Fibroblast of skin of scalp (primary cell): ENCODE data around the gene EVX2. TPM values are rescaled to one million over a fixed set of nuclear protein-coding genes. Genes with fewer than 3 reads are reported as not detected.

Experiments used
- DNase-seq: peaks from one replicate; pipeline ENCODE4 v3.0.0-alpha.2; 2013
- polyA plus RNA-seq, 2 experiments: library from polyadenylated mRNA; unstranded; fragments of 120-200 nt; gene quantifications; one replicate each; pipeline ENCODE4 v1.2.1, GENCODE V29; 2013; ENCODE audit not compliant: insufficient read length in 2 of 2

EVX2 gene
- polyA plus RNA-seq (2013, experiment 1 of 2; ENCODE audit: insufficient read length) = 0.02 TPM
- not detected for polyA plus RNA-seq (2013, experiment 2 of 2; ENCODE audit: insufficient read length)

- DNase-seq = no peak
Measured at GRCh38 chr2:176083796-176084261, at the start of gene EVX2. TSS of gene EVX2 (minus strand) at chr2:176083962. CDS start at chr2:176083776, 186 bp downstream.

GRCh38 chr2:176133389-176133788 lies 49.6 kb upstream of the EVX2 start:
- DNase-seq = peak; percentile 14

DNA sequence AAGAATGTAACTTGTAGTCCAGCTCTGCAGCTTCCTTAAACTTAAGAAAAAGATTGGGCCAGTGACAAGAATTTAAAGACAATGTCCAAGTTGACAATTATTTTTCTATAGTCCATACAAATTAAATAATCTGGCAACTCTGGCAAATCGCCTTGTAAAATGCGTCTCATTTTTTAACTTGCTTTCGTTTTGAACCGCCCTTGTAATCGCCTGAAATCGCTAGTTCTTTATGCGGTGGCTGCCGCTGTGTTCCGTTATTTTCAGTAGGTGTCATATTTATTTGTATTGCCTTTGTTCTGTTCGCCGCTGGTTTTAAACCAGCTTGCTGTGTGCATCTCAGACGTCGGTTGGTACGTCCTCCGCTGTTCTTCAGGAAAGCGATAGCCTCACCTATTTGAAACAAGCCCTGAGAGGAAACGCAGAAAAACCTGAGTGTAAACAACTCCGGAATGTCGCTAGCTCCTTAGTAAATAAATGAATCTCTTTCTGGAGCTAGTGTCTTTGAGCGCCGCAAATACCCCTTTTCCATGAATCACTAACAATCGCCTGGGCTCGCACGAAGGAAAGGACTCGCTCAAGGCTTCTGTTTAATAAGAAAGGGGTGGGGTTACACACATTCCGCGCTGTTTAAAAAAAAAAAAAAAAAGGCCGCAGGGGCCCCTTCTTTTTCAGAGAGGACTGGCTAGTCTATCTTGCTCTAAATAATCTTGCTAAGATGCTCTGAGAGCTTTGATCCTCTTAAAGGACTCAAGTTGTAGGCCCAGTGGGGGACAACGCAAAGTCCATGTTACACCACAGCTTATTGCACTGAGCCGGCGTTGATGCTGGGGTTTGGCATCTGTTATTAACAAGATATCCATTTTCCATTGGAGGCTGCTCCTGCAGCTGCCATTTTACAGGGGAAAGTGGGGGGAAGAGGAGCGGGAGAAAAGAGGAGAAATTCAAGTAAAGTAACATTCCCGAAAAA lies 48.7 kb upstream of the EVX2 start:
- DNase-seq = peak; percentile 82

DNA sequence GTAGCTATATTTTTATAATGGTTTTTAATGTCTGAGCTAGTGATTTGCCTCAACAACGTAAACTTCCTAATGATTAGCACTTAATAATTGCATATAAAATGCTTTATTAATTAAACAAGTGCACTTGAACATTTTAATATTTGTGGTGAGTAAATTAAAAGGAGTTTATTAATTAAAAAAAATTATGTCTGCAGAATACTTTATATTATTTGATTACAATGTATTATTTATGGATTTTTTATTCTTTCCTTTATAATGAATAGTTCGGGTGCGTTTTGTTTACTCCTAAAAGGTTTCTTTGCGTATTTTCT lies 48.0 kb upstream of the EVX2 start:
- no peak for DNase-seq

- no peak for DNase-seq
Measured at GRCh38 chr2:176130957-176131847, 47.4 kb upstream of the EVX2 start.

DNA sequence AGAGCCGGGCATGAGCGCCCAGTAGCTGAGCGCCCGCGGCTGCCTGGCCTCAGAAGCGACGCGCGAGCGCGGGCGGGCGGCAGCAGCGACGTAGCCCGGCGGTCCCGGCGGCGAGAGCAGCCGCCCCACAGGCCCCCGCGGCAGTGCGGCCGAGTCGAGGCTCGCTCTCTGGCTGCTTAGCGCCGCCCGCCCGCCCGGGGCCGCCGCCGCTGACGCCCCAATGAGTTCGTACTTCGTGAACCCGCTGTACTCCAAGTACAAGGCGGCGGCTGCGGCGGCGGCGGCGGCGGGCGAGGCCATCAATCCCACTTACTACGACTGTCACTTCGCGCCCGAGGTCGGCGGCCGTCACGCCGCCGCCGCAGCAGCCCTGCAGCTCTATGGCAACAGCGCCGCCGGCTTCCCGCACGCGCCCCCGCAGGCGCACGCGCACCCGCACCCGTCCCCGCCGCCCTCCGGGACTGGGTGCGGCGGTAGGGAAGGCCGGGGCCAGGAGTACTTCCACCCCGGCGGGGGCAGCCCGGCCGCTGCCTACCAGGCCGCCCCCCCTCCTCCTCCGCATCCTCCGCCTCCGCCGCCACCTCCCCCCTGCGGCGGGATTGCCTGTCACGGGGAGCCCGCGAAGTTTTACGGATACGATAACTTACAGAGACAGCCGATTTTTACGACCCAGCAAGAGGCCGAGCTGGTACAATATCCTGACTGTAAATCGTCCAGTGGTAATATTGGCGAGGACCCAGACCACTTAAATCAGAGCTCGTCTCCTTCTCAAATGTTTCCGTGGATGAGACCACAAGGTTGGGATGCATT lies 46.6 kb upstream of the EVX2 start:
- DNase-seq = peak; percentile 82

DNA sequence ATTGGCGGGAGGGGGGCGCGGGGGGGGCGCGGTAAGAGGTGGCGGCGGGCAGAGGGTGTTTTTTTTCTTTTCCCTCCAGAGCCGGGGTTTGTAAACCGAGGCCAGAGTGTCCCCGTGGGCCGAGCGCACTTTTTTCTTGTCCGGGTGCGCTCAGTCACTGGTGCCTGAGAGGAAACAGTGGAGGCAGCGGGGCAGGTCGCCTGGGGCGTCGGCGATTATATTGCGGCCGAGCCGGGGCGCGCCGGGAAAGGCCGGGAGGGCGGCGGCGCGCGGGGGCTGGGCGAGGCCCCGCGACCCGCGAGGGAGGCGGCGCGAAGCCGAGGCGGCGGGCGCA lies 46.0 kb upstream of the EVX2 start:
- no peak for DNase-seq

- peak; percentile 95 for DNase-seq
Measured at GRCh38 chr2:176128982-176129796, 45.4 kb upstream of the EVX2 start, which contains the start of gene HOXD8. TSS of gene HOXD8 (plus strand) at chr2:176129705. CDS start at chr2:176130367, 662 bp downstream.

- peak; percentile 65 for DNase-seq
Measured at GRCh38 chr2:176128172-176128981, 44.6 kb upstream of the EVX2 start.

- DNase-seq = no peak
Measured at GRCh38 chr2:176127774-176128072, 44.0 kb upstream of the EVX2 start.

DNA sequence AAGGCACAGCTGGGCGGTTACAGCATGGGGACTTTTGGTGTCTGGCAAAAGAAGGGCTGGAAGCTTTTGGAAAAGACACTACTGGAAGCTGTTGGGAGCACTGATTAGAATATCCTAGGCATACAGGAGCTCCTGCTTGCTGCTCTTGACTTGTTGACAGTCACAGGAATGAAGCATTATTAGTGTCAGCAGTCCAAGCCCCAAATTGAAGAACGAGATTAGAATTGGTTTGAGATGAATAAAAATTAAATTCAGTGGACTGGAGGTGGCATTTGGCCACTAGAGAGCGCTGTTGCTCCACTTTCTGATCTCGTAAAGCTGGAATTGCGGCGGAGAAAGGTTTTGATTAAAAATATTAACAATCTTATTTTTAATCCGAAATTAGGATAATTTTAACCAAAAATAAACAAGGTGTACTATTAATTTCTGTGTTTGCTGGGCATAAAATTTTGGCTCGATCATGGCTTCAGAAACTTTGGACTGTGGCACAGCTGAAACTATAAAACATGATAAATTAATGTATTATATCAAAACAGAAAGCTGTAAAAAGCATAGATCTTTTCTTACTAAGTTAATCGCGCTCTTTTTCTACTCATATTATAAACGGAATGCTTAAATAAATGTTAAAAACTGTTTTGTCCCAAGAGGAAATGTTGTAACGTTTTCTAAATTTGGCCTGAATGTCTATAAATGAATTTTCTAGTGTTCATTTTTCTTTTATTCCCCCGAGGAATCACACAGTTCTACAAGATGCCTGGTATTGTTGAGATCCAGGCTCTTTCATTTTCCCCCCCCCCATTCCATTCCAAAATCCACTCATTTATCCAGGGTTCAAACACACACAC lies 43.4 kb upstream of the EVX2 start:
- peak; percentile 73 for DNase-seq

GRCh38 chr2:176125772-176126054 lies 42.0 kb upstream of the EVX2 start:
- no peak for DNase-seq

- DNase-seq = no peak
Measured at GRCh38 chr2:176124947-176125771, 41.4 kb upstream of the EVX2 start.

- DNase-seq = no peak
Measured at GRCh38 chr2:176124110-176124946, 40.6 kb upstream of the EVX2 start.

GRCh38 chr2:176123411-176124109 lies 39.8 kb upstream of the EVX2 start:
- DNase-seq = no peak

DNA sequence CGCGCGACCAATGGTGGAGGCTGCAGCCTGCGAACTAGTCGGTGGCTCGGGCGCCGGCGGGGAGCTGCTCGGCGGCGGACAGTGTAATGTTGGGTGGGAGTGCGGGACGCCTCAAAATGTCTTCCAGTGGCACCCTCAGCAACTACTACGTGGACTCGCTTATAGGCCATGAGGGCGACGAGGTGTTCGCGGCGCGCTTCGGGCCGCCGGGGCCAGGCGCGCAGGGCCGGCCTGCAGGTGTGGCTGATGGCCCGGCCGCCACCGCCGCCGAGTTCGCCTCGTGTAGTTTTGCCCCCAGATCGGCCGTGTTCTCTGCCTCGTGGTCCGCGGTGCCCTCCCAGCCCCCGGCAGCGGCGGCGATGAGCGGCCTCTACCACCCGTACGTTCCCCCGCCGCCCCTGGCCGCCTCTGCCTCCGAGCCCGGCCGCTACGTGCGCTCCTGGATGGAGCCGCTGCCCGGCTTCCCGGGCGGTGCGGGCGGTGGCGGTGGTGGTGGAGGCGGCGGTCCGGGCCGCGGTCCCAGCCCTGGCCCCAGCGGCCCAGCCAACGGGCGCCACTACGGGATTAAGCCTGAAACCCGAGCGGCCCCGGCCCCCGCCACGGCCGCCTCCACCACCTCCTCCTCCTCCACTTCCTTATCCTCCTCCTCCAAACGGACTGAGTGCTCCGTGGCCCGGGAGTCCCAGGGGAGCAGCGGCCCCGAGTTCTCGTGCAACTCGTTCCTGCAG lies 39.1 kb upstream of the EVX2 start, which contains the start of gene HOXD9:
Gene HOXD9 (plus strand): TSS at position 37 of the 728 bp plus-strand sequence. CDS start 50 bp downstream, at position 87.
- peak; percentile 84 for DNase-seq
